ENCODE data around the gene REST. TPM values are rescaled to one million over a fixed set of nuclear protein-coding genes. Genes with fewer than 3 reads are reported as not detected.

REST gene
- 10 to 100 TPM; 52.1 to 71.3 (median 67.6) TPM for total RNA-seq
- 61.7 TPM for total RNA-seq (2013)

DNA sequence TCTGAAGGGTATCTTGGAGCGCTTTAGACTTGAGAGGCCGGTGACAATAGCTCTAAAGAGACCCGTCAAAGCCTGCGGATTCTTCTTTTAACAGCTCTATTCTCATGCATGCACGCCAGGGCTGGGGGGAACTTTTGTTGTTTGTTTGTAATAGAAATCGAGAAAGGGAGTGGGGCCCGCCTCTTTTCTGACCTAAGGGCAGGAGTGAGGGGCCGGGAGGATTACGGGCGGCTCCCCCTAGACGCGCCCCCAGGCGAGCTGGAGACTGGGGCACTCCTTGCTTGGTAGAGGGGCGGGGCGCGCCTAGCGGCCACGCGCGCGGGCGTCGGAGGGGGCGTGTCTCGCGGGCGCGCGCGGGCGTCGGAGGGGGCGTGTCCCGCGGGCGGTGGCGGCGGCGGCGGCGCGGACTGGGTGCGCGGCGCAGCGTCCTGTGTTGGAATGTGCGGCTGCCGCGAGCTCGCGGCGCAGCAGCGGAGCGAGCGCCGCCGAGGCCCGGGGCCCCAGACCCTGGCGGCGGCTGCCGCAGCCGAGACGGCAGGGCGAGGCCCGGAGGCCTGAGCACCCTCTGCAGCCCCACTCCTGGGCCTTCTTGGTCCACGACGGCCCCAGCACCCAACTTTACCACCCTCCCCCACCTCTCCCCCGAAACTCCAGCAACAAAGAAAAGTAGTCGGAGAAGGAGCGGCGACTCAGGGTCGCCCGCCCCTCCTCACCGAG is at the start of gene REST:
Gene REST, plus strand, starts transcription at position 412 of the 717 bp plus-strand sequence. CDS start 2,739 bp downstream, outside the sequence.
- H3K4me1 Mint-ChIP-seq = peaks cover 32 to 40% of the 10 kb centered on the region in 2 donors
- peak; percentile 67 to 88 (median 71) for ATAC-seq
- no peak for TF ChIP-seq CTCF (IDR thresholded peaks at IDR 0.05)
- H3K36me3 ChIP-seq (ENCODE audit: control insufficient read depth, insufficient read depth, low read length) = peaks cover 2% of the 10 kb centered on the region
- peak within 1 kb of the TSS; percentile 95 for H3K4me3 ChIP-seq (ENCODE audit: low read length)
- H3K27ac ChIP-seq (ENCODE audit: low read length) = peak within 1 kb of the TSS; percentile 58
- H3K27me3 Mint-ChIP-seq (ENCODE audit: low read depth in 2 of 2) = no peaks in the 10 kb centered on the region
- peaks cover 22% of the 10 kb centered on the region for H3K4me1 ChIP-seq (ENCODE audit: control insufficient read depth, insufficient read depth, low read length)
- no peaks in the 10 kb centered on the region for H3K27me3 ChIP-seq (ENCODE audit: control insufficient read depth, insufficient read depth, low read length)
- H3K36me3 Mint-ChIP-seq = no peaks in the 10 kb centered on the region
- no peaks in the 10 kb centered on the region for H3K9me3 Mint-ChIP-seq
- no peaks in the 10 kb centered on the region for H3K9me3 ChIP-seq (ENCODE audit: control insufficient read depth, insufficient read depth, low read length)
- intact Hi-C loops (cut with micrococcal nuclease) = loop anchor here (5.0 to 10.0 kb wide), 4 partner anchors 253 to 1360 kb away; partner anchors contain the start of genes CLOCK, EXOC1, PAICS and PPAT
- peak within 1 kb of the TSS; percentile 91 to 93 for H3K27ac Mint-ChIP-seq
- under 1% methylated on average over 74 of the region's 74 CpGs for WGBS (ENCODE audit: insufficient coverage)
- H3K4me3 Mint-ChIP-seq = peak within 1 kb of the TSS; percentile 94
- peak; percentile 88 to 91 for DNase-seq

DNA sequence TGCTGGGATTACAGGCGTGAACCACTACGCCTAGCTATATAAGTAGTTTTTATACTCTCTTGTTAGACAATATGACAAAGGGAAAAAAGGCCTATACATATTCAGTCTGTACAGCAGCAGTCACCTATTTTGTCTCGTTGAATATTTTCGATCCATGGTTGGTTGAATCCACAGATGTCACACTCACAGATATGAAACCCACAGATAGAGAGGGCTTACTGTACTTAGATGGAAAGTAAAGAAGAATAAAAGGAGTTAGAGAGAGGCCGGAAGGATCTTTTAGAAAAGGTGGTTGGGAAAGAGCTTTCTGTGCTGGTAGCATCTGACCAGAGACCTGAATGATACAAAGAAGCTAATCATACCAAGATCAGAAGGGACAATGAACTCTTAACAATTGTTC is 47.9 kb upstream of the REST start:
- no peaks in the 10 kb centered on the region for H3K36me3 ChIP-seq (ENCODE audit: control insufficient read depth, insufficient read depth, low read length)
- no peaks in the 10 kb centered on the region for H3K27me3 ChIP-seq (ENCODE audit: control insufficient read depth, insufficient read depth, low read length)
- H3K9me3 ChIP-seq (ENCODE audit: control insufficient read depth, insufficient read depth, low read length) = no peaks in the 10 kb centered on the region
- TF ChIP-seq CTCF (IDR thresholded peaks at IDR 0.05) = no peak
- no peak for DNase-seq
- H3K4me3 ChIP-seq (ENCODE audit: low read length) = no peak overlapping the region
- ATAC-seq = no peak
- Mint-ChIP-seq H3K4me1 (no peaks in the 10 kb centered on the region), H3K27ac (no peak overlapping the region), H3K4me3 (no peak overlapping the region), H3K27me3 (ENCODE audit: low read depth in 2 of 2) (no peaks in the 10 kb centered on the region), H3K9me3 (no peaks in the 10 kb centered on the region), H3K36me3 (no peaks in the 10 kb centered on the region)
- H3K27ac ChIP-seq (ENCODE audit: low read length) = no peak overlapping the region
- 31% methylated on average over 1 of the region's 5 CpGs for WGBS (ENCODE audit: insufficient coverage)
- H3K4me1 ChIP-seq (ENCODE audit: control insufficient read depth, insufficient read depth, low read length) = peaks cover 4% of the 10 kb centered on the region
- intact Hi-C loops (cut with micrococcal nuclease) = no loop called here

DNA sequence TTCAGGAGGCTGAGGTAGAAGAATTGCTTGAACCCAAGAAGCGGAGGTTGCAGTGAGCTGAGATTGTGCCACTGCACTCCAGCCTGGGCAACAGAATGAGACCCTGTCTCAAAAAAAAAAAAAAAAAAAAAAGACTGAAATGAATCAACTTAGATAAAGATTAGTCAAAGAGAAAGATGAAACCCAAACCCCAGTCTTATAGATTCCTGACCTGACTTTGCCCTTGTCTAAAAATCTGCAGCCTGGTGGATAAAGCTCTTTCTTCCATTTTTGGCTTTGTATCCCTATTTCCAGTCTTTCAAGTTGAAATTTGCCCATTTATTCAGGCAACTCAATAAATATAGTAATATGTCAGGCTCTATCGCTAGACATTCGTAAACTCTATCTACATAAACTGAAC is 46.9 kb upstream of the REST start:
- H3K9me3 ChIP-seq (ENCODE audit: control insufficient read depth, insufficient read depth, low read length) = no peaks in the 10 kb centered on the region
- Mint-ChIP-seq H3K4me3 (no peak overlapping the region), H3K27ac (no peak overlapping the region), H3K9me3 (no peaks in the 10 kb centered on the region), H3K4me1 (no peaks in the 10 kb centered on the region), H3K36me3 (no peaks in the 10 kb centered on the region), H3K27me3 (ENCODE audit: low read depth in 2 of 2) (no peaks in the 10 kb centered on the region)
- H3K36me3 ChIP-seq (ENCODE audit: control insufficient read depth, insufficient read depth, low read length) = no peaks in the 10 kb centered on the region
- ATAC-seq (no peak), DNase-seq (no peak)
- TF ChIP-seq CTCF (IDR thresholded peaks at IDR 0.05) = no peak
- 67% methylated on average over 1 of the region's 3 CpGs for WGBS (ENCODE audit: insufficient coverage)
- H3K27ac ChIP-seq (ENCODE audit: low read length) = no peak overlapping the region
- intact Hi-C loops (cut with micrococcal nuclease) = no loop called here
- no peak overlapping the region for H3K4me3 ChIP-seq (ENCODE audit: low read length)
- H3K27me3 ChIP-seq (ENCODE audit: control insufficient read depth, insufficient read depth, low read length) = no peaks in the 10 kb centered on the region
- H3K4me1 ChIP-seq (ENCODE audit: control insufficient read depth, insufficient read depth, low read length) = peaks cover 4% of the 10 kb centered on the region

DNA sequence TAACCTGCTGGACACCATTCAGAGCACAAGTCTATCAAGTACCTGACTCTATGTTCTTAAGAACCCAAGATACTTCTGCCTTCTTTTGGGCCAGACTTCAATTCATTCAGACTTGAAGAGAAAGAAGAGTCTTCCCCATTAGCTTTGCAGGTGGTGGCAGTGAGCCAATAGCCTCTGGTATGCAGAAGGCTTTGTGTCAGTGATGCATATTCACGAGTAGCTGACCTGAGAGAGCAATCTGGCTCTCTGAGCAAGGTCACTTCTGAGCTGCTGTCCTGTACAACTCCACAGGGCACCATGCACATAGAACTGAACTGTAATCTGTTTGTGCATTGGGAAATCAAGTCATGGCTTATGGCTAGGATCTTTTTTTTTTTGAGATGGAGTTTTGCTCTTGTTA is 46.3 kb upstream of the REST start:
- Histone ChIP-seq H3K4me3 (ENCODE audit: low read length) (no peak overlapping the region), H3K4me1 (ENCODE audit: control insufficient read depth, insufficient read depth, low read length) (peaks cover 4% of the 10 kb centered on the region), H3K9me3 (ENCODE audit: control insufficient read depth, insufficient read depth, low read length) (no peaks in the 10 kb centered on the region), H3K36me3 (ENCODE audit: control insufficient read depth, insufficient read depth, low read length) (no peaks in the 10 kb centered on the region), H3K27me3 (ENCODE audit: control insufficient read depth, insufficient read depth, low read length) (no peaks in the 10 kb centered on the region), H3K27ac (ENCODE audit: low read length) (no peak overlapping the region)
- no peak overlapping the region for H3K4me3 Mint-ChIP-seq
- no peaks in the 10 kb centered on the region for H3K27me3 Mint-ChIP-seq (ENCODE audit: low read depth in 2 of 2)
- 67% methylated on average over 1 of the region's 1 CpG for WGBS (ENCODE audit: insufficient coverage)
- H3K9me3 Mint-ChIP-seq = no peaks in the 10 kb centered on the region
- H3K4me1 Mint-ChIP-seq = no peaks in the 10 kb centered on the region
- no peak for TF ChIP-seq CTCF (IDR thresholded peaks at IDR 0.05)
- H3K27ac Mint-ChIP-seq = no peak overlapping the region
- intact Hi-C loops (cut with micrococcal nuclease) = no loop called here
- DNase-seq = no peak
- no peak for ATAC-seq
- H3K36me3 Mint-ChIP-seq = no peaks in the 10 kb centered on the region
